A673 (cell line): Measurements from ENCODE around the gene PCDHA12.

Source experiments
- EZH2 ChIP-seq: fragments of 200-600 bp; sonication (generic); IDR thresholded peaks from 2 replicates; pipeline ENCODE4 v1.6.1; 2017; ENCODE audit warnings: borderline replicate concordance, low read depth, mild to moderate bottlenecking, mixed read lengths, antibody characterized with exemption, low read length; ENCODE audit not compliant: poor library complexity, severe bottlenecking
- TF ChIP-seq, protein P1 (sequence below): fragments of 300-800, 200-600 bp; sonication (generic); conservative IDR thresholded peaks from 2 replicates; pipeline ENCODE4 v1.5.1; 2017; ENCODE audit warnings: low read depth, mild to moderate bottlenecking, antibody characterized with exemption, low read length, moderate library complexity, mixed read lengths

DNA sequence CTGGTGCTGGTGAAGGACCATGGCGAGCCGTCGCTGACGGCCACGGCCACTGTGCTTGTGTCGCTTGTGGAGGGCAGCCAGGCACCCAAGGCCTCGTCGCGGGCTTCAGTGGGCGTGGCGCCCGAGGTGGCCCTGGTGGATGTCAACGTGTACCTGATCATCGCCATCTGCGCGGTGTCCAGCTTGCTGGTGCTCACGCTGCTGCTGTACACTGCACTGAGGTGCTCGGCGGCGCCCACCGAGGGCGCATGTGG lies 17.2 kb upstream of the PCDHA12 start:
- TF ChIP-seq EZH2: no peak
- TF ChIP-seq, protein P1, sequence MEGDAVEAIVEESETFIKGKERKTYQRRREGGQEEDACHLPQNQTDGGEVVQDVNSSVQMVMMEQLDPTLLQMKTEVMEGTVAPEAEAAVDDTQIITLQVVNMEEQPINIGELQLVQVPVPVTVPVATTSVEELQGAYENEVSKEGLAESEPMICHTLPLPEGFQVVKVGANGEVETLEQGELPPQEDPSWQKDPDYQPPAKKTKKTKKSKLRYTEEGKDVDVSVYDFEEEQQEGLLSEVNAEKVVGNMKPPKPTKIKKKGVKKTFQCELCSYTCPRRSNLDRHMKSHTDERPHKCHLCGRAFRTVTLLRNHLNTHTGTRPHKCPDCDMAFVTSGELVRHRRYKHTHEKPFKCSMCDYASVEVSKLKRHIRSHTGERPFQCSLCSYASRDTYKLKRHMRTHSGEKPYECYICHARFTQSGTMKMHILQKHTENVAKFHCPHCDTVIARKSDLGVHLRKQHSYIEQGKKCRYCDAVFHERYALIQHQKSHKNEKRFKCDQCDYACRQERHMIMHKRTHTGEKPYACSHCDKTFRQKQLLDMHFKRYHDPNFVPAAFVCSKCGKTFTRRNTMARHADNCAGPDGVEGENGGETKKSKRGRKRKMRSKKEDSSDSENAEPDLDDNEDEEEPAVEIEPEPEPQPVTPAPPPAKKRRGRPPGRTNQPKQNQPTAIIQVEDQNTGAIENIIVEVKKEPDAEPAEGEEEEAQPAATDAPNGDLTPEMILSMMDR: no peak
